HG03520 (cell line): Measurements from ENCODE around the gene UVRAG.

ENCODE experiments used
- ATAC-seq: cut with Tn5 transposase; IDR thresholded peaks from one replicate; pipeline ENCODE4 v1.9.1; 2021; ENCODE audit warnings: mild to moderate bottlenecking, moderate library complexity; ENCODE audit not compliant: unreplicated experiment

Gene UVRAG

GRCh38 chr11:75783416-75784084 is 31.5 kb upstream of the UVRAG start:
- no peak for ATAC-seq

DNA sequence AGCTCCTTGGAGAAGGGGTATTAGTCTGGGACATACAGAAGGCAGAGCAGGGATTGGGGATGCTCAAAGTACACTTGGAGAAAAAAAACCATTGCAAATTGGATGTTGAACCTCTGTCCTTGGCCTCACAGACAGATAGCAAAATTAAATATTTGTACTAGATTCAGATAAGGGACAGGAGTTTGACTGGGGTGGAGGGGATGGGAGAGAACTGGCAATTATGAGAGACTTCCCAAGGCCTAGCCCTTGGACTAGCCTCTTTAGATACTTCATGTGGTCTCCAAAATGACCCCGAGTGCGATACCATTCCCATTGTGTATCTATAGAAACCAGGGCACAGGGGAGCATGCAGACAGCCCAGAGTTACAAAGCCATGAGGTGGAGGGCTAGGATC is 30.9 kb upstream of the UVRAG start:
- ATAC-seq: no peak

- no peak for ATAC-seq
Observed at GRCh38 chr11:75784506-75784905, 30.5 kb upstream of the UVRAG start.

- no peak for ATAC-seq
Observed at GRCh38 chr11:75785187-75785586, 29.8 kb upstream of the UVRAG start.

GRCh38 chr11:75786101-75786736 is 28.8 kb upstream of the UVRAG start:
- ATAC-seq: no peak

GRCh38 chr11:75789521-75789920 is 25.5 kb upstream of the UVRAG start:
- no peak for ATAC-seq

DNA sequence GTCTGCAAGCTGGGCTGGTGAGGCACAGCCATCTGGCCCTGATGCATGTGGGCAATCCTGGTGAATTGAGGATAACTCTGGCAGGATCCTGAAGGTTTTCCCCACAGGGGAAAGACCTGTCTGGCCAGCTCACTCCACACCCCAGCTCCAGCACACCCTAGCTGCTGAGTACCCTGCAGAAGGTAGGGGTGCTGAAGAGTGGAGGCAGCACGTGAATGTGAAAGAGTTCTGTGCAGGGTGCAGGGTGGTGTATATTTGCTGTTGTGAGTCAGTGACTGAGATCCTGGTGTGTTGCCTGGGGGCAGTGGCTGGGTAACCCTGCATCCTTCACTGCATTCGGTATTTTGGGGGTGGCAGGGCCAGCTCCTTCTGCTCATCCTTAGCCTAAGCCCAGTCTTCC is 24.0 kb upstream of the UVRAG start:
- ATAC-seq: no peak

DNA sequence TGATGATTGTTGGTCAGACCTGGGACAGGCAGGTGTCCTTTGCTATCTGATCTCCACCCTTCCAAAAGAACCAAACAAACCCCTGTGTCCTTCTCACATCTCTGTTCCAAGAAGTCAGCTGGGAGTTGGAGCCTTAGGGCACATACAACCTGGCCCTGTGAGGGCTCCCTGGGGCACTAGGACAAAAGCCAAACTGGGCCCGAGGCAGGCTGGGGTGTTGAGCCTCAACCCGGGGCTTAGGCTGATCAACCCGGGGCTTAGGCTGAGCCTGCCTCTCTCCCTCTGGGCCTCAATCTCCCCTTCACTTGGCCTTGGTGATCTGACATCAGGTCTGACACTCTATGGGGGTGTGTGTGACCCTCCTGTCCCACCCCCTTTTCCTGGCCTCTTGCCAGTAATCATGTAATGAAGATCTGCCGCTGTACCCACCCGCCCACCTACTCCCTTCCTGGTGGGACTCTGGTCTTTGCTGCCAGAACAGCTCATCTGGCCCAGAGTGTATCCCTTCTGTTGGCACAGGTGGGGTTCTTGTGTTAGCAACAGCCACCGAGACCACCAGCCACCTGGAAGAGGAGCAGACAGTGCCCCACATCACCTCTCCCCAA is 22.8 kb upstream of the UVRAG start:
- ATAC-seq: no peak

- ATAC-seq: no peak
Observed at GRCh38 chr11:75792997-75793800, 21.8 kb upstream of the UVRAG start.

DNA sequence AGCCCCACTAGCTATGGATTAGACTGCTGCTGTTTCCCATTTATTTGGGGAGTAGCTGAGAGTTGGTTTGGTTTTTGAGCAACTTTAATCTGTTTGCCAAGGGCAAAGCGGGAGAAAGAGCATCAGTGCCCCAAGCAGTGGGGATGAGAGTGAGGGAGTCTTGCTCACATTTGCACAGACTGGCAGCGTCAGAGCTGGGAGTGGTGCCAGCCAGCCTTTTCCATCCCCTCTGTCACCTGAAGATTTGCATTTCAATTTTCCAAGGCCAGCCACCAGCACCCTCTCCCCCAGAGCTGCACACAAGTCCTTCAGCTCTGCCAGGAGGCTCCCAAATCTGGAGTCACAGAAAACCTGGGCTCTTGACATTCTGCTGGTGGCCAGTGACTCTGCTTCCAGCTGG is 21.0 kb upstream of the UVRAG start:
- no peak for ATAC-seq

- ATAC-seq: no peak
Observed at GRCh38 chr11:75795276-75796090, 19.5 kb upstream of the UVRAG start.

DNA sequence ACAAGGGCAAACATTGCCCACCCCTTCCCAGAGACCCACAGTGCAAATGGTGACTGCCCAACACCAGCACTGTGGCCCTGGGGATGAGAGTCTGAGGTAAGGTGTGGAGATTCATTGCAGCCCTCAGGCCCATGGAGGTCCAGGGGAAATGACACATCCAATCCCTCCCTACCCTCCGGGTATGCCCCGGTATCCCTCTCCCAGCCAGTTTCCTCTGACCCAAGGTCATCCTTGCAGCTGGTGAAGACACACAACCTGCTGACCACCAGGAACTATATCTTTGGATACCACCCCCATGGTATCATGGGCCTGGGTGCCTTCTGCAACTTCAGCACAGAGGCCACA is 18.9 kb upstream of the UVRAG start:
- ATAC-seq: no peak

- no peak for ATAC-seq
Observed at GRCh38 chr11:75797116-75797515, 17.9 kb upstream of the UVRAG start.

- ATAC-seq: no peak
Observed at GRCh38 chr11:75797792-75798191, 17.2 kb upstream of the UVRAG start.

GRCh38 chr11:75800136-75800675 is 14.8 kb upstream of the UVRAG start:
- ATAC-seq: no peak

DNA sequence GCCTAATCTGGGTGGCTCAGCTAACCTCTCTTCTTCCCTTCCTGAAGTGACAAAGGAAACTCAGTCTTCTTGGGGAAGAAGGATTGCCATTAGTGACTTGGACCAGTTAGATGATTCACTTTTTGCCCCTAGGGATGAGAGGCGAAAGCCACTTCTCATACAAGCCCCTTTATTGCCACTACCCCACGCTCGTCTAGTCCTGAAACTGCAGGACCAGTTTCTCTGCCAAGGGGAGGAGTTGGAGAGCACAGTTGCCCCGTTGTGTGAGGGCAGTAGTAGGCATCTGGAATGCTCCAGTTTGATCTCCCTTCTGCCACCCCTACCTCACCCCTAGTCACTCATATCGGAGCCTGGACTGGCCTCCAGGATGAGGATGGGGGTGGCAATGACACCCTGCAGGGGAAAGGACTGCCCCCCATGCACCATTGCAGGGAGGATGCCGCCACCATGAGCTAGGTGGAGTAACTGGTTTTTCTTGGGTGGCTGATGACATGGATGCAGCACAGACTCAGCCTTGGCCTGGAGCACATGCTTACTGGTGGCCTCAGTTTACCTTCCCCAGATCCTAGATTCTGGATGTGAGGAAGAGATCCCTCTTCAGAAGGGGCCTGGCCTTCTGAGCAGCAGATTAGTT is 14.2 kb upstream of the UVRAG start:
- no peak for ATAC-seq

DNA sequence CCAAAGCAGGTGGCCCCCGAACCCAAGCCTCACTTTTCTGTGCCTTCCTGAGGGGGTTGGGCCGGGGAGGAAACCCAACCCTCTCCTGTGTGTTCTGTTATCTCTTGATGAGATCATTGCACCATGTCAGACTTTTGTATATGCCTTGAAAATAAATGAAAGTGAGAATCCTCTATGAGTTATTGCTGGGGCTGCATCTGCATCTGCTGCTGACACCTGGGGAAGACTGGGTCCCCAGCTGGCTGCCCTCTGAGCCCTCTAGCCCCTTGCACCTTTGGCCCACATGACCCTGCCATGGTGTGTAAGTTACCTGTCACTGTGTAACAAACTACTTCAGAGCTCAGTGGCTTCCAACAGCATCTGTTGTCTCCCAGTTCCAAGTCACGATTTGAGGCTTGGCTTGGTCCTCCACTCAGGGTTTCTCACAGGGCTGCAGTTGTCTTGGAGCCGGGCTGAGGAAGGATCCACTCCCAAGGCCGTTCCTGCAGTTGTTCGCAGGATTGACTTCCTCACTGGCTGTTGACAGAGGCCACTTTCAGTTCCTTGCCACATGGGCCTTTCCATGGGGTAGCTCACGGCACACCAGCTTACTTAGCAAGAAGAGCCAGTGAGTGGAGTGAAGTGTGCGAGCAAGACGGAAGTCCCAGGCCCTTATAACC is 13.5 kb upstream of the UVRAG start:
- no peak for ATAC-seq

GRCh38 chr11:75802021-75802912 is 12.7 kb upstream of the UVRAG start:
- no peak for ATAC-seq
